GM18505 (cell line): ENCODE results near the gene FTL.
"Not testable (repeated sequence)": the region's sequence is repeated elsewhere in the genome, so short reads cannot be mapped to it uniquely, and the experiment has no call there.

ENCODE experiments used
- ATAC-seq: cut with Tn5 transposase; IDR thresholded peaks from one replicate; pipeline ENCODE4 v1.9.1; 2021; ENCODE audit not compliant: unreplicated experiment
- POLR2A ChIP-seq: IDR thresholded peaks from 4 replicates; pipeline ENCODE4 v1.6.1; 2011; ENCODE audit warnings: borderline replicate concordance; ENCODE audit not compliant: insufficient read depth, insufficient read length; ENCODE audit errors: extremely low read depth

FTL gene

DNA sequence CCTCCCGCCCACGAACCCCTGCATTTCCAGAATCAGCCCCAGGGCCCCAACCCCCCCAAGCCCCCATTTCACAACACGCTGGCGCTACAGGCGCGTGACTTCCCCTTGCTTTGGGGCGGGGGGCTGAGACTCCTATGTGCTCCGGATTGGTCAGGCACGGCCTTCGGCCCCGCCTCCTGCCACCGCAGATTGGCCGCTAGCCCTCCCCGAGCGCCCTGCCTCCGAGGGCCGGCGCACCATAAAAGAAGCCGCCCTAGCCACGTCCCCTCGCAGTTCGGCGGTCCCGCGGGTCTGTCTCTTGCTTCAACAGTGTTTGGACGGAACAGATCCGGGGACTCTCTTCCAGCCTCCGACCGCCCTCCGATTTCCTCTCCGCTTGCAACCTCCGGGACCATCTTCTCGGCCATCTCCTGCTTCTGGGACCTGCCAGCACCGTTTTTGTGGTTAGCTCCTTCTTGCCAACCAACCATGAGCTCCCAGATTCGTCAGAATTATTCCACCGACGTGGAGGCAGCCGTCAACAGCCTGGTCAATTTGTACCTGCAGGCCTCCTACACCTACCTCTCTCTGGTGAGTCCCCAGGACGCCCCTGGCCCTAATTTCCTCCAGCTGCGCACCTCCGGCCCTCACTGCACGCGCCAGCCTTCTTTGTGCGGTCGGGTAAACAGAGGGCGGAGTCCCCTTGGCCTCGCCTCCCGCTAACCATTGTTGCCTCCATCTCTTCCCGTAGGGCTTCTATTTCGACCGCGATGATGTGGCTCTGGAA, at the start of gene FTL:
FTL (plus strand) TSS at position 270 of the 766 bp plus-strand sequence; CDS start at position 469, 199 bp downstream.
- peak; percentile 49 for ATAC-seq
- TF ChIP-seq POLR2A = peak; percentile 100

DNA sequence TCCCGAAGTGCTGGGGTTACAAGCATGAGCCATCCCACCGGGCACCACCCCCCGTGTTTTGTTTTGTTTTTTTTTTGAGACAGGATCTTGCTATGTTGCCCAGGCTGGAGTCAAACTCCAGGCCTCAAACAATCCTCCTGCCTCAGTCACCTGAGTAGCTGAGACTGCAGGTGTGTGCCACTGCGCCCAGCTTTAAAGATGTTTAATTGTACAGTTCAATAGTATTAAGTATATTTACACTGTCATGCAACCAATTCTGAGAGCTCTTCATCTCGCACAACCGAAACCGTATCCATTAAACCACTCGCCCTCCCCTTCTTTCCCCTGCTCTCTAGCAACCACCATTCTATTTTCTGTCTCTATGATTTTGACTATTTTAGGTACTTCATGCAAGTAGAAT, 49.4 kb upstream of the FTL start:
- no peak for ATAC-seq

DNA sequence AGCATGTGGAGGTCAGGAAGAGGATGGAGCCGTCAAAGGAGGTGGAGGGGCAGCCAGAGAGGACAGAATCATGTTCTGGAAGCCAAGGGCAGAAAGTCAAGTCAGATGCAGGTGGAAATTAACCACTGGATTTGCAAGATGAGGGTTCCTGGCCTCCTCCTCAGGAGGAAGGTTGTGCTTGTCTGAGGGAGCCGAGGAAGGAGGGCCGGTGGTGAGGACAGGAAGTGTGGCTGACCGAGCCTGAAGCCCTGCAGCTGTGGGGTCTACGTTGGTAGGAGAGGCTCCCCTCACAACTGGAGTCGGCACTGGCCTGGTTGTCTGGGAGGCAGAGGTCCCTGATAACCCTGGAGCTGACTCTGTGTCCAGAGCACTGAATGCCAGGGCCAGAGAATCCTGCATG, 47.0 kb upstream of the FTL start:
- ATAC-seq = no peak
- no peak for TF ChIP-seq POLR2A

More for the DNA sequence above, 49.4 kb upstream of the FTL start:
- no peak for TF ChIP-seq POLR2A

DNA sequence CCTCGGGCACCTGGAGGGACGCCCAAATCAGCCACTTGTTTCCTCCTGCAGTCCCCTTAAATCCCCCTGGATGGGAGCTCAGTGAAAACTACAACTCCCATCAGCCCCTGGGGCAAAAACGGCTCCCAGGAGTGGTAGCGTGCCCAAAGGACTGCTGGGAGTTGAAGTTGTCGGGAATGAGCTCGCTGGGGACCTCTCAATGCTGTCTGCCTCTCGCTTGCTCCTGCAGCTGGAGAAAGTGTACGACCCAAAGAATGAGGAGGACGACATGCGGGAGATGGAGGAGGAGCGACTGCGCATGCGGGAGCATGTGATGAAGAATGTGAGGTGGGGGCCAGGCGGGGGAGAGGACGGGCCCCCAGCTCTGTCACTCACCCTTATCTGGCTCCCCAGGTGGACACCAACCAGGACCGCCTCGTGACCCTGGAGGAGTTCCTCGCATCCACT, 46.3 kb upstream of the FTL start:
- no peak for TF ChIP-seq POLR2A
- no peak for ATAC-seq

DNA sequence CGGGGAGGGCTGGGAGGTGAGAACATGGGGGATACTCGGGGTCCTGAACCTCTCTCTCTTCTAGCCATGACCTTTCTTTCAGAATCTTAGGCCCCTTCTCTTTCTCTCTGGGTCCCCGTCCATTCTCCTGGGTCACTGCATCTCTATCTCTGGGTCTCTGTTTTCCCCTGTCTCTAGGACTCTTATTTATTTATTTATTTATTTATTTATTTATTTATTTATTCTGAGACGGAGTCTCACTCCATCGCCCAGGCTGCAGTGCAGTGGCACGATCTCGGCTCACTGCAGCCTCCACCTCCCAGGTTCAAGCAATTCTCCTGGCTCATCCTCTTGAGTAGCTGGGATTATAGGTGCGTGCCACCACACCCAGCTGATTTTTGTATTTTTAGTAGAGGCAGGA, 45.8 kb upstream of the FTL start:
- ATAC-seq = not testable (repeated sequence)

DNA sequence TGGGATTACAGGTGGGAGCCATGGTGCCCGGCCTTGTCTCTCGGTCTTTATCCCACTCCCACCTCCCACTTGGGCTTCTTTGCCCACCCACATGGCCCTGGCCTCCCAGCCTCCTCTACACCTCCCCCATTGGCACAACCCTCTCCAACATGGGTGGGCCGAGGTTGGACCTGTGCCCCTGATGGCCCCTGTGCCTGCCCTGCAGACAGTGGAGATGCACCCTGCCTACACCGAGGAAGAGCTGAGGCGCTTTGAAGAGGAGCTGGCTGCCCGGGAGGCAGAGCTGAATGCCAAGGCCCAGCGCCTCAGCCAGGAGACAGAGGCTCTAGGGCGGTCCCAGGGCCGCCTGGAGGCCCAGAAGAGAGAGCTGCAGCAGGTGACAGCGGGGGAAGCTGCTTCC, 44.2 kb upstream of the FTL start:
- TF ChIP-seq POLR2A = no peak
- ATAC-seq = no peak

DNA sequence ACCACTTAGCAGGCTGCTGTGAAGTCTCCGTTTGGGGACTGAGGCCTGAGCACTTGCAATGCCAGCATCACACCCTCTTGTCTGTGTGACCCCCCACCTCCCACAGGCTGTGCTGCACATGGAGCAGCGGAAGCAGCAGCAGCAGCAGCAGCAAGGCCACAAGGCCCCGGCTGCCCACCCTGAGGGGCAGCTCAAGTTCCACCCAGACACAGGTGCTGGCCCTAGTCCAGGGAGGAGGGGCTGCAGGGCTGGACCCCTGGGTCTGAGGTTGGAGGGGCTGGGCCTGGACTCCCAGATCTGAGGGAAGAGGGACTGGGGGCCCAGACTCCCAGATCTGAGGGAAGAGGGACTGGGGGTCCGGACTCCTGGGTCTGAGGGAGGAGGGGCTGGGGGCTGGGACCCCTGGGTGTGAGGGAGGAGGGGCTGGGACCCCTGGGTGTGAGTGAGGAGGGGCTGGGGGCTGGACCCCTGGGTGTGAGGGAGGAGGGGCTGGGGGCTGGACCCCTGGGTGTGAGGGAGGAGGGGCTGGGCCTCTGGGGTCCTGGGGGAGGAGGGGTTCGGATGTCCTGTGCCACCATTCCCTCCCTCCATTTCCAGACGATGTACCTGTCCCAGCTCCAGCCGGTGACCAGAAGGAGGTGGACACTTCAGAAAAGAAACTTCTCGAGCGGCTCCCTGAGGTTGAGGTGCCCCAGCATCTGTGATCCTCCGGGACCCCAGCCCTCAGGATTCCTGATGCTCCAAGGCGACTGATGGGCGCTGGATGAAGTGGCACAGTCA, 43.2 kb upstream of the FTL start:
- no peak for TF ChIP-seq POLR2A
- no peak for ATAC-seq

DNA sequence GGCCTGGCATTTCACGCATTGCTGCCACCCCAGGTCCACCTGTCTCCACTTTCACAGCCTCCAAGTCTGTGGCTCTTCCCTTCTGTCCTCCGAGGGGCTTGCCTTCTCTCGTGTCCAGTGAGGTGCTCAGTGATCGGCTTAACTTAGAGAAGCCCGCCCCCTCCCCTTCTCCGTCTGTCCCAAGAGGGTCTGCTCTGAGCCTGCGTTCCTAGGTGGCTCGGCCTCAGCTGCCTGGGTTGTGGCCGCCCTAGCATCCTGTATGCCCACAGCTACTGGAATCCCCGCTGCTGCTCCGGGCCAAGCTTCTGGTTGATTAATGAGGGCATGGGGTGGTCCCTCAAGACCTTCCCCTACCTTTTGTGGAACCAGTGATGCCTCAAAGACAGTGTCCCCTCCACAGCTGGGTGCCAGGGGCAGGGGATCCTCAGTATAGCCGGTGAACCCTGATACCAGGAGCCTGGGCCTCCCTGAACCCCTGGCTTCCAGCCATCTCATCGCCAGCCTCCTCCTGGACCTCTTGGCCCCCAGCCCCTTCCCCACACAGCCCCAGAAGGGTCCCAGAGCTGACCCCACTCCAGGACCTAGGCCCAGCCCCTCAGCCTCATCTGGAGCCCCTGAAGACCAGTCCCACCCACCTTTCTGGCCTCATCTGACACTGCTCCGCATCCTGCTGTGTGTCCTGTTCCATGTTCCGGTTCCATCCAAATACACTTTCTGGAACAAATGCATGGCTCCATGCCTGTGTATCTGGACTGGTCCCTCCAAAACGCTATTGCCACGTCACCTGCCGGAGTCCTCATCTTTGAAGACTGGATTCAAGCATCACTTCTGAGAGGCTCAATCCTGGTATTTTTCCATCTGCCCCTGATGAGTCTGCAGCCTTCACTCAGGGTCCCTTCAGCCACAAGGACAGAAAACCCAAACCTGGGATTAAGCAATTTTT, 42.3 kb upstream of the FTL start:
- TF ChIP-seq POLR2A = no peak
- no peak for ATAC-seq

DNA sequence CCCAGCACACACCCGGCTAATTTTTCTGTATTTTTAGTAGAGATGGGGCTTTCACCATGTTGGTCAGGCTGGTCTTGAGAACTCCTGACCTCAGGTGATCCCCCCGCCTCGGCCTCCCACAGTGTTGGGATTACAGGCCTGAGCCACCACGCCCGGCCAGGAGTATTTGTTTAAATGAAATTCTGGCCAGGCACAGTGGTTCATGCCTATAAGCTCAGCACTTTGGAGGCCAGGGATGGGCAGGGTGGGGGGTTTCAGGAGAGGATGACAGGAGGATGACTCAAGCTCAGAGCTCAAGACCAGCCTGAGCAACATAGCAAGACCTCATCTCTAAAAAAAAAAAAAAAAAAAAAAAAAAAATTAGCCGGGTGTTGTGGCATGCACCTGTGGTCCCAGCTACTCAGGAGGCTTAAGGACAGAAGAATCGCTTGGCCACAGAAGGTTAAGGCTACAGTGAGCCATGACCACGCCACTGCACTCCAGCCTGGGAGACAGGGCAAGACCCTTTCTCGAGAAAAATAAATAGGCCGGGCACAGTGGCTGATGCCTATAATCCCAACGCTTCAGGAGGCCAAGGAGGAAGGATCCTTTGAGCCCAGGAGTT, 39.8 kb upstream of the FTL start:
- no peak for ATAC-seq
- no peak for TF ChIP-seq POLR2A

DNA sequence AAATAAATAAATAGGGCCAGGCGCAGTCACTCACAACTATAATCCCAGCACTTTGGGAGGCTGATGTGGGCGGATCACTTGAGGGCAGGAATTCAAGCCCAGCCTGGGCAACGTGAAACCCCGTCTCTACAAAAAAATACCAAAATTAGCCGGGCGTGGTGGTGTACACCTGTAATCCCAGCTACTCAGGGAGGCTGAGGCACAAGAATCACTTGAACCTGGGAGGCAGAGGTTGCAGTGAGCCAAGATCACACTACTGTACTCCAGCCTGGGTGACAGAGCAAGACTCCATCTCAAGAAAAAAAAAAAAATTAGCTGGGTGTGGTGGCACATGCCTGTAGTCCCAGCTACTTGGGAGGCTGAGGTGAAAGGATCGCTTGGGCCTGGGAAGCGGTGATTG, 39.2 kb upstream of the FTL start:
- not testable (repeated sequence) for ATAC-seq

DNA sequence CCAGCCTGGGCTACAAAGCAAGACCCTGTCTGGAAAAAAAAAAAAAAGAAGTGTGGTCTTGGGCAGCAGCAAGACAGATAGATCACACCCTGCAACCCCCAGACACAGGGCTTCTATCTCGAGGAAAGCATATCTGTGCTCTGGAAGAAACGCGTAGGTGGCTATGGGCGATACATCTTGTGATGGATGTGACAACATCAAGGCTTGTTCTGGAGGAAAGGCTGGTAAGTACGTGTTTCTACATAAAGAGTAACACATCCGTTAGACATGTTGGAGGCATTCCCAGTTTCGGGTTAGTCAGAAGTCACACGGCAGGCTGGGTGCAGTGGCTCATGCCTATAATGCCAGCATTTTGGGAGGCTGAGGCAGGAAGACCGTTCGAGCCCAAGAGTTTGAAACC, 38.2 kb upstream of the FTL start:
- TF ChIP-seq POLR2A = no peak
- ATAC-seq = no peak

DNA sequence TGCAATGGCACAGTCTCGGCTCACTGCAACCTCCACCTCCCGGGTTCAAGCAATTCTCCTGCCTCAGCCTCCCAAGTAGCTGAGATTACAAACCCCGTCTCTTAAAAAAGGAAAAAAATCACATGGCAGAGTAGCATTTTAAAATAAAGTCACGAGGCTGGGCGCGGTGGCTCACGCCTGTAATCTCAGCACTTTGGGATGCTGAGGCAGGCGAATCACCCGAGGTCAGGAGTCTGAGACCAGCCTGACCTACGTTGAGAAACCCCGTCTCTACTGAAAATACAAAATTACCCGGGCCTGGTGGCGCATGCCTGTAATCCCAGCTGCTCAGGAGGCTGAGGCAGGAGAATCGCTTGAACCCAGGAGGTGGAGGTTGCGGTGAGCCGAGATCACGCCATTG, 37.4 kb upstream of the FTL start:
- not testable (repeated sequence) for ATAC-seq

DNA sequence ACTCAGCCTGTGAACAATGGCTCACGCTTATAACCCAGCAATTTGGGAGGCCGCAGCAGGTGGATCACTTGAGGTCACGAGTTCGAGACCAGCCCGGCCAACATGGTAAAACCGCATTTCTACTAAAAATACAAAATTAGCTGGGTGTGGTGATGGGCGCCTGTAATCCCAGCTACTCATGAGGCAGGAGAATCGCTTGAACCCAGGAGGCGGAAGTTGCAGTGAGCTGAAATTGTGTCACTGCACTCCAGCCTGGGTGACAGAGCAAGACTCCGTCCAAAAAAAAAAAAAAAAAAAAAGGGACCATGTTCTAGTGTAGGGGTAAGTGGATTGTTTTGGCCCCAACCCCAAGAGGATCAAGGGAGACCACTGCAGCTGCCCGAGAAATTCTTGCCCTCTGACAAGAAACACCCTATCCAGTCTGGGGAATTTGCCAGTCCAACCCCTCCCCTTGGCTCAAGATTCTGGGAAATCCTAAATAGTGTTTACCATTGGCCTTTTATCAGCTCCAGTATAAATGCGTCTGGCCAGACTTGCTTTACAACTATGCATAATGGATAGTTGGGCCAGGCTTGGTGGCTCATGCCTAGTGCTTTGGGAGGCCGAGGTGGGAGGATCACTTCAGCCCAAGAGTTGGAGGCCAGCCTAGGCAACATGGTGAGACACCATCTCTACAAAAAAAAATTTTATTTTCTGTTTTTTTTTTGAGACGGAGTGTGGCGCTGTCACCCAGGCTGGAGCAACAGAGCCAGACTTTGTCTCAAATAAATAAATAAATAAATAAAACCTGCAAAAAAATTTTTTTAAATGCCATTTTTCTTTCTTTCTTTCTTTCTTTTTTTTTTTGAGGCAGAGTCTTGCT, 36.7 kb upstream of the FTL start:
- TF ChIP-seq POLR2A = no peak
- no peak for ATAC-seq
